Esophagus squamous epithelium (tissue), 4 donors: ENCODE data around the gene NAXE.
A peak's percentile ranks its signal among the peaks of the same experiment; 100 is the strongest.

Experiments used
- POLR2A ChIP-seq, 4 donors: fragments of 450-650 bp; IDR thresholded peaks; one replicate each; pipeline ENCODE4 v1.6.1; 2017; ENCODE audit warnings: antibody characterized with exemption in 4 of 4, mild to moderate bottlenecking in 4 of 4, moderate library complexity in 3 of 4
- TF ChIP-seq, protein P1 (sequence below), 6 experiments: fragments of 450-650 bp in 4 of 6; fragments of 200-600 bp in 2 of 6; sonication (generic) in 2 of 6; IDR thresholded peaks; one replicate each; pipeline ENCODE4 v1.5.1; 2016 to 2019; ENCODE audit warnings: antibody characterized with exemption in 6 of 6, mild to moderate bottlenecking in 4 of 6, moderate library complexity in 4 of 6

DNA sequence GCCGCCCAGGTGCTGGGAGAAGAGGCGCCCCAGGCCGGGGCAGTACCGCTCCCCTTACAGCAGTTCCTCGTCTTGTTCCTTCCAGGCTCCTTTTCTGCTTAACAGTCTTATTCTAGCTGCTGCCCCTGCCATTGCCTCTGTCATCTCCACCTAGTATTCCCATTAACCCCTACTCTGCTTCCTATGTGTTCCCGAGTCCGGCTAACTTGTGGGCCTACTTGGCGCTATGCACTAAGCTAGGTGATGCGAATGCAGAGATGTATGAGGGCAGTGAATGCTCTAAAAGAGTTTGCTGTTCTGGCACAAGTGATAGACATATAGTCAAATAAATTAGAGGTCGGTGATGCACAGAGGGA lies 18.9 kb upstream of the NAXE start:
- TF ChIP-seq, protein P1, sequence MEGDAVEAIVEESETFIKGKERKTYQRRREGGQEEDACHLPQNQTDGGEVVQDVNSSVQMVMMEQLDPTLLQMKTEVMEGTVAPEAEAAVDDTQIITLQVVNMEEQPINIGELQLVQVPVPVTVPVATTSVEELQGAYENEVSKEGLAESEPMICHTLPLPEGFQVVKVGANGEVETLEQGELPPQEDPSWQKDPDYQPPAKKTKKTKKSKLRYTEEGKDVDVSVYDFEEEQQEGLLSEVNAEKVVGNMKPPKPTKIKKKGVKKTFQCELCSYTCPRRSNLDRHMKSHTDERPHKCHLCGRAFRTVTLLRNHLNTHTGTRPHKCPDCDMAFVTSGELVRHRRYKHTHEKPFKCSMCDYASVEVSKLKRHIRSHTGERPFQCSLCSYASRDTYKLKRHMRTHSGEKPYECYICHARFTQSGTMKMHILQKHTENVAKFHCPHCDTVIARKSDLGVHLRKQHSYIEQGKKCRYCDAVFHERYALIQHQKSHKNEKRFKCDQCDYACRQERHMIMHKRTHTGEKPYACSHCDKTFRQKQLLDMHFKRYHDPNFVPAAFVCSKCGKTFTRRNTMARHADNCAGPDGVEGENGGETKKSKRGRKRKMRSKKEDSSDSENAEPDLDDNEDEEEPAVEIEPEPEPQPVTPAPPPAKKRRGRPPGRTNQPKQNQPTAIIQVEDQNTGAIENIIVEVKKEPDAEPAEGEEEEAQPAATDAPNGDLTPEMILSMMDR (IDR thresholded peaks at IDR 0.05), result peak in 1 of 6 experiments; percentile 1
- no peak for TF ChIP-seq POLR2A (IDR thresholded peaks at IDR 0.05)
